ENCODE measurements around the gene TMEM31.
"Not testable (repeated sequence)": the region's sequence is repeated elsewhere in the genome, so short reads cannot be mapped to it uniquely, and the experiment has no call there.

TMEM31 gene

DNA sequence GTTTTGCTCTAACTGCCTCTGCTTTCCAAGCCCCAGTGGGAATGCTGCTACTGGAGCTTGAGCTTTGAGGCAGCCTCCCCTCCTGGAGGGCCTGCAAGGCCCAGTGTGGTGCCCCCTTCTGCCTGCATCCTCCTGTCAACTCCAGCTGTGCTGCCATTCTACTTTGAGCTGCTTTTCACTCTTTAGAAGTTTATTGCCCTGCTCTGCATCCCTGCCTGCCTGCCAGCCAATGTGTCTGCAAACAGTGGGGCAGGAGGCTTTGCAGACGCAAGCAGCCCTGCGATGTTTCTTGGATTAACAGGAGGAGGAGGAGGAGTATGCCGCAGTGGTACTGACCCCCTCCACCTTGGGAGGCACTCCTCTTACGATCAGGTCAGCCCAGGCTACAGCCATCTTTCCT lies 16.4 kb downstream of the TMEM31 start:
- no peak for DNase-seq

DNA sequence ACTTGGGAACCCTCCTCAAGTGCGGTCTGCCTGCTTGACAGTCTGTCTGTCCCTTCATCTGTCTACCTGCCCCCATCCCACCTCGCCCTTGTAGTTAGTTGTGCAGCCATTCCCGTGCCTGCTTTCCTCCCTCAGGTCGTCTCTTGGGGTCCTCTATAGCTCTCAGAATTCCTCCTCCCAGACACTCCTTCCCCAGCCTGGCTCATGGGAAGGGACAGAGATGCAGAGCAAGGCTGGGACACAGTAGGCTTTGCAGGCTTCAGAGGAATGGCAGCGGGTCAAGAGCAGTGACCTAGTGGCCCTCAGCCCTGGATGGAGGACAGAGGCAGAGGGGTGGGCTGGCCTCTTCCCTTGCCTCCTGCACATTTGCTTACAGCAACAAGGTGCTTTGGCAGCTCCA lies 18.3 kb downstream of the TMEM31 start:
- DNase-seq = no peak

DNA sequence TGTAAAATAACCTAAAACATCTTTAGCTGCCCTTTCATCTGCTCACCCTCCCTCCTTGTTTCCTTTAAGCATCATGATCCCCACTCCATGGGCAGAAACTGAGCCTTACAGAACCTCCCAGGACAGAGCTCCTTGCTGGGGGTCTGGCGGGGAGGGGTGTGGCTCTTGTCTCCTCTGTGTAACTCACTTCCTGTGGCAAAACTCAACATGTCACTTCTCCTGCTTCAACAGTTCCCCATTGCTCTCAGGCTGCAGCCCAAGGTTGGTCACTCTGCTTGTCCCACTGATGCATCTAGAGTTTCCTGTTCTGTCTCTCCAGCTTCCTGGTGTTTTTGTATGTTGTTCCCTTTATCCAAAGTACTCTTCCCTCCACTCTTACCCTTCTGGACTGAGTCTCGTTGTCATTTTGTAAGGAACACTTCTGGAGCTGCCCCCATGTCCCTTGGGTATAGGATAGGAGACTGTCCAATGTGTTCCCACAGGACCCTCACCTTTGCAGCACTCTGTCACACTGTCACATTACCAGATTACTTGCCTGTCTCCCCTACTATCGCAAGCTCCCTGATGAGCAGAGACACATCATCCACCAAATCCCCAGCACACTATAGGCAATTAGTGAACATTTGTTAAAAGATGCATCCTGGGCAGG lies 19.6 kb downstream of the TMEM31 start:
- DNase-seq = no peak

DNA sequence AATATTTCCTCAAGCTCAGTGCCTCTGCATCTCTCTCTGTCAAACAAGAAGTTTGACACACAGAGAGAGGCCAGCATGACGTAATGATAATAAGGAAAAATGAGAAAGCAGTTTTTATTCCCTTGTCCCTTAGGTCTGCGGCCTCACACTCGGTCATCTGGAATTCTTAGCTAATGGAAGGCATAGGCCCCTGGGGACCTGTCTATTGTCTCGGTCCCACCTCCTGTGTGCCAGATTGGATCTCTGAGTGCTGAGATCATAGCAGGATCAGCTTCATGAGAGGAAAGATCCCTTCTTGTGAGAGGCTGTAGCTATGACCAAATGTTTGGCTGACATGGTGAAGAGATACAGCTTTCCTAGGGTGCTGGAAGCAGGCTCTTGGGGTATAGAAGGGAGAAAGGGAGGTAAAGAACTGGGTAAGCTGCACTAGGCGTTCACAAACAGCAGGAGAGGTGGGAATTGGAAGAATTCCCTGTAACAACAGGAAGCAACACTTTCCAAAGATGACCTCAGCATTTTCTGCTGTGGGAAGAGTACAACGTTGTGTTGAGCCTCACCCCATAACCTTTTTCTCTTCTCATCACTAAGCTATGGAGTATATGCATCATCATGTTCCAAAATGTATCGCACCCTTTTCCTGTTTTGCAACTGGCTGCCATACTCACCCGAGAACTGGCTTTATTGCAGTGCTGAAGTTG lies 20.2 kb downstream of the TMEM31 start:
- DNase-seq = no peak

DNA sequence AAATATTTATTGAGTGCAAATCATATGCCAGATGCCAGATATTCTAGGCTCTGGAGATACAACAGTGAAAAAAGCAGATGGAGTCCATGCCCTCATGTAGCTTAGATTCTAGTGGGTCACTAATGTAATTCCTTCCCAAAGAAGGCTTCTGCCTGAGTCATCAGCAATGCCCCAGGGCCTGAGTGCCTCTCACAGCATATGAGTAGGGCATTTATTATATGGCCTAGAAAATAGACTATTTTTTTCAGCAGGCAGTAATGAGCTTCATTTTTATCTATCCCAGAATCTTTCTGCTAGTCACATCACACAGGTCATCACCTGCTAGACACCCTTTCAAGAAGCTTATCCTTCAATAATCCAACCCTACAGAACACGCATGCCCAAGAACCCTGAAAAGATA lies 22.3 kb downstream of the TMEM31 start:
- DNase-seq = no peak

DNA sequence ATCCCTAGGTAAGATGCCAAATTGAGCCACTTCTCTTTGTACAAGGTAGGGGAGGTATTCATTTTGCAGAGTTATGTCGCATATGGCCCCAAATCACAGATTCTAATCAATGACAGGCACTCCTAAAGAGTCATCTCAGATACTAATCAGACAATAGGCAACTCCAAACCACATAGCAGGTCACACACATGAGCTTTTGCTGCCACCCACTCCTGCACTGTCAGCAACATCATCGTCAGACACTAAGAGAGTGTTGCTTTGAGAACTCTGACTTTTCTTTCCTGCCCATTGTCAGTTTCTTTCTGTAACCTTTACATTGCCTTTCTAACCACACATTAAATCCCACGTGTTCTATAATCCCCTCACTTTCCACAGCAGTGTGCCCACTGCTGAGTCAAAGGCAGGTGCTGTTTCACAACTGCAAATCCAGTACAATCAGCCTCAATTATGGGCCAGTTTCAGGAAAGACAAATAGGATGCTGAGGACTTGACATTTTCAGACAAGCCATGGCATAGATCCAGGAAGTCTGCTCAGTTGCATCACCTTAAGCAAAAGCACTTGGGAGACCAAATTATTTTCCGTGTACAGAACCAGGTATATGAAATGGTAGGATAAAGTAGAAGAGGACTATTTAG lies 23.5 kb downstream of the TMEM31 start:
- DNase-seq = no peak

DNA sequence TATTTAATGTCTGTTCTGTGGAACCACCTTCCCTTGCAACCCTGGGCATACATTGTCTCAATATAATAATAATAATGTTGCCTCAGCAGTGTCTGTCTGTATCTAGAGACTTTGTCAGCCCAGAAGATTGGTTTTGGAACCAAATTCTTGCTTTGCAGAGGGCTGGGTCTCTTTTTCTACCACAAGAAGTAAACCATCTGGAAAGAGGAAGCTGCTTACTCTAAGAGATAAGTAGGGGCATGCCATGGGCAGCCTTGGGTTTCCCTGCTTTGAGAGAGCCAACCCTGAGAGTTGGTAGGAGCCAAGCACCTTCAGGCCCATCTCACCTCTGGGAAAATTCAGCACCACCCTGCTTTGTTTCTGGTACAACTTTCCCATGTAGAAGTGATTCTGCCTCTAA lies 27.0 kb downstream of the TMEM31 start:
- DNase-seq = no peak

DNA sequence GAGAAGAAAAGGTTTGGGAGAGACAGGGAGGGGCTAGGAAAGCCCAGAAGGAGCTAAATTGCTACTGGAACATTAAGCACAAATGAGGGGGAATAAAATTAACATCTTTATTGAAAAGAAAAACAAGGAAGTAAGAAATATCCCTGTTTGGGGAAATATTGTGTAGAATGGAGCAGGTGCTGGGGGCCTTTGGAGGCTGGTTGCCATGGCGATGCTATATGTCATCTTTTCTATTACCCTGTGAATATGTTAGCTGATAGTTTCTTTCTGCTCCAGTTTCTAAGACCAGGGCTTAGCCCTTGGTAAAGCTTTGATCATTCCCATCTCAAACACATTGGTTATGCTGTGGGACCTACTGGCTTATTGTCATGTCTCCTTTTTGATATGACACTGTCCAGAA lies 28.7 kb downstream of the TMEM31 start:
- DNase-seq = no peak

DNA sequence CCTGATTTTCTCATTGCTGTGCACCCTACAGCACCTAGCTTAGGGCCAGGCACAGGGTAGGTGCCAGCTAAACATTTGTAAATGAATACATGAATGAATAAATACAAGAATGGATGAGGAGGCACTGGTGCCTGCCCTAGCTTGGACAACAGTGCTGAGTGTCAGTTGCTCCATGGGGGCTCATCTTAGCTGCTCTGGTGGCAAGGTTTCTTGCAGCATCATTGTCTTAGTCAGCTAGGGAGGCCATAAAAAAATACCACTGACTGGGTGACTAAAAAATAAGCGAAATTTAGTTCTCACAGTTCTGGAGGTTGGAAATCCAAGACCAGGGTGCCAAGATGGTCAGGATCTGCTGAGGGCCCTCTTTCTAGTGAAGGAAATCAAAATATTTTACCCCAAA lies 31.2 kb downstream of the TMEM31 start:
- no peak for DNase-seq

DNA sequence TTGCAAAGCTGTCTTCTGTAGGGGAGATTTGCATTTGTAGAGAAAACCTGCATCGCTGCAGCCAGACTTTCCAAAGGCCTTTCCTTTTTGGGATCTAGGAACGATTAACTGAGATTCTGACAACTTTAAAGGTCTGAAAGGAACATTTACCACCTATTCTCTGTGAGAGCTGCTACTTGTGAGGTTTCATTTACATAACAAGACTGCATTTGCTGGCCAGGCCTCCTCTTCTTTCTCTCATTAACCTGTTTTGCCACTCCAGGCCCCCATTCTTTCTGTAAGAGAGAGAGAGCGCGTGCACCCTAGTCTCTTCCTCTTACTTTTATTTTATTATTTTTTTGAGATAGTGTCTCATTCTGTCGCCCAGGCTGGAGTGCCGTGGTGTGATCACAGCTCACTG lies 31.6 kb downstream of the TMEM31 start:
- DNase-seq = no peak

DNA sequence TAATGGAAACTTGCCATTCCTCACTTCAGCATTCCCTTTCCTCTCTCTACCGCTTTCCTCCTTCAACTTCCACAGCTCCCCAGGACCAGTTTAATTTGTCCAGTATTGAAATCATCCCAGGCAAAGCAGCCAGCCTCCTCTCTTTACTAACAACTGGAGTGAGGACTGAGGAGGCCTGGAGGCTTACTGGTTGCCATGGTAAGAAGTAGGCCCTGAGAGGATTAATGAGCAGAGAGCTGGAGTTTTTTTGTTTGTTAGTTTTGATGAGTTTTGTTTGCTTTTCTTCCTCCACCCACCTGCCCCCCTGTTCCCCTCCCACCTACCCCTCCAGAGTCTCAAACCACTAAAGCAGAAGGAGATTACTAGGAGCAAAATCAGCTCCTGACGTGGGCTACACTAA lies 36.5 kb downstream of the TMEM31 start:
- DNase-seq = no peak

DNA sequence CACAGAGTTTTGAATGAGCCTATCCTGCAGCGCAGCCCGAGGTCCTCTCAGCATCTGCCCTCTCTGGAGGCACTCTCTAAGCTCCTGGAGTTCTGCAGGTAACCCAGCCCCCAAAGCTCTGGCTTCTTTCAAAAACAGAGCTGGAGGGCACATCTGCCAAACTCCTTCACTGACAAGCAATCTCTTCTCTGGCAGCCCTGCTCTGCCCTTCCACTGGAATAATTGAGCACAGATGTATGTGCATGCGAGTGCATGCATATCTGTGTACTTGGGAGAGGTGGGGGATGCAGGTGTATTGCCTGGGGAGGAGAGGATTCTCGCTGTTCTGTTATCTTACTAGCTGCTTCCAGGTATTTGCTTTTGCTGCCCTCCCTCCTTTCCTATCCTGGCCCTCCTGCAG lies 43.7 kb downstream of the TMEM31 start:
- no peak for DNase-seq

DNA sequence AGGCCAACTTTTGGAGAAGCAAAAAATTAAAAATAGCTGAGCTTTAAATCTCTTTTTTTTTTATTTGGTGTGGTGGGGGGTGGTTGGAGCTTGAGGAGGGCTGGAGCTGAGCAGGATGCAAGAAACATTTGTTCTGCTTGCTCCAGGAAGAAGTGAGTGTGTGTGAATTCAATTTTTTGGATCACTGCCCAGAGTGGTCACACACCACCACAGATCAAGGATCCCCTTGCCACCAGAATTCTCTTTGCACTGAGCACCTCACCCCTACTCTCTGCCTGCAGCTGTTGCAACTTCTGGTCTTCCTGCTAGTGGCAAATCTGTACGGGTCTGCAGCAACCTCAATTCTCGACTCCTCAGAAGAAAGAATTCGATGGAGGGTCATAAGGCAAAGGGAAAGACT lies 46.0 kb downstream of the TMEM31 start:
- no peak for DNase-seq

DNA sequence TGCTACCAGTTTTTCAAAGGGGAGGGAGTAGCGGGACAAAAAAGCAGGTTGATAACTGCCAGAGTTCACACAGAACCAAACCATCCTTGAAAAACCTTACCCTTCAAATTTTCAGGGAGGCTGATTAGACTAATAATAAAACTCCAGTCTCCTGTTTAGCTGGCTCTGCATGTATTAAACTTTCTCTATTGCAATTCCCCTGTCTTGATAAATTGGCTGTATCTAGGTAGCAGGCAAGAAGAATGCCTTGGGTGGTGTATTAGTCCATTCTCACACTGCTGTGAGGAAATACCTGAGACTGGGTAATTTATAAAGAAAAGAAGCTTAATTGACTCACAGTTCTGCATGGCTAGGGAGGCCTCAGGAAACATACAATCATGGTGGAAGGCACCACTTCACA lies 47.8 kb downstream of the TMEM31 start:
- DNase-seq = no peak

DNA sequence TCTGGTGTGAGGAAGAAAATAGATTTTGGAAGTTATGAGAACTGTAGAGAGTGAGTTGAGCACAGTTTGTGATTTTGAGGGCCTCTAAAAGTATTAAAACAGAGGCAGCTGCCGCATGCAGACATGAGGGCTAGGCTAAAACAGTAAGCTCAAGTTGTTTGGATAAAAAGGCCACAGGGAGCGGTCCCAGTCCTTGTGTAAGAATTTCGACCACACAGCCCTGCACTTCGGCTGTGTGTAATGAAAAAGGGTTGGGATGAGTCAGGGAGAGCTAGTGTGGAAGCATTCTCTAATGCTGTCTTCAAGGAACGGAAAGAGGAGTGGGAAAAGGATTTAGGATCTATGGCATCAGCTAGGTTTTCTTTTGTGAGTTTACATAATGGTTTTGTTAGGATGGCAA lies 52.8 kb downstream of the TMEM31 start:
- DNase-seq = not testable (repeated sequence)

All from GF-D8 (cell line).